IMR-90 (cell line): ENCODE data around the gene NUDT19. TPM values are rescaled to one million over a fixed set of nuclear protein-coding genes. Genes with fewer than 3 reads are reported as not detected.

Source experiments
- ATAC-seq: fragments of 200-7000 bp; cut with Tn5 transposase; 2 replicates; pipeline ENCODE4 v1.9.1; 2020; ENCODE audit warnings: low read depth, mild to moderate bottlenecking, moderate library complexity
- BruUV-seq: library from RNA; stranded (reverse); fragments of 400-500 nt; replicated peaks from 2 replicates; lab custom pipeline; 2021; lab: Mats Ljungman, UMichigan
- CTCF ChIA-PET: fragments of 300-600 bp; formaldehyde crosslinking; extraction: SDS; loops from one replicate; lab custom pipeline; 2021; ENCODE audit warnings: antibody characterized with exemption; lab: Yijun Ruan, JAX
- POLR2A ChIA-PET: fragments of 300-600 bp; sonication (Branson Sonifier 250); formaldehyde crosslinking; loops from one replicate; lab custom pipeline; 2022; ENCODE audit warnings: antibody characterized with exemption; ENCODE audit not compliant: unreplicated experiment; lab: Charles Lee
- DNase-seq: peaks from one replicate; pipeline ENCODE4 v3.0.0; 2013
- H2AFZ ChIP-seq: replicated peaks from 2 replicates; pipeline ENCODE3; 2013; ENCODE audit warnings: low read length, mild to moderate bottlenecking; ENCODE audit not compliant: poor library complexity
- H2AK5ac ChIP-seq: 2 replicates; pipeline ENCODE4 v1.6.1; 2013; ENCODE audit warnings: low read depth, low read length, inconsistent platforms
- H2AK9ac ChIP-seq: replicated peaks from 2 replicates; pipeline ENCODE3; 2013; ENCODE audit warnings: mild to moderate bottlenecking, low read depth, low read length, moderate library complexity; ENCODE audit not compliant: poor library complexity
- H2BK120ac ChIP-seq: 2 replicates; pipeline ENCODE4 v1.6.1; 2013; ENCODE audit warnings: low read depth, low read length, inconsistent platforms
- H2BK15ac ChIP-seq: 3 replicates; pipeline ENCODE4 v1.6.1; 2013; ENCODE audit warnings: low read depth, low read length, inconsistent platforms
- H2BK20ac ChIP-seq: 2 replicates; pipeline ENCODE4 v1.6.1; 2013; ENCODE audit warnings: low read depth, mild to moderate bottlenecking, inconsistent platforms, low read length, moderate library complexity
- H2BK5ac ChIP-seq: 2 replicates; pipeline ENCODE4 v1.6.1; 2013; ENCODE audit warnings: mild to moderate bottlenecking, low read depth, low read length, inconsistent platforms; ENCODE audit not compliant: poor library complexity, severe bottlenecking
- H3K14ac ChIP-seq: replicated peaks from 2 replicates; pipeline ENCODE4 v1.6.1; 2013; ENCODE audit warnings: low read depth, low read length, inconsistent platforms
- H3K18ac ChIP-seq: 2 replicates; pipeline ENCODE4 v1.6.1; 2013; ENCODE audit warnings: low read depth, low read length, control low read depth
- H3K23ac ChIP-seq: 2 replicates; pipeline ENCODE4 v1.6.1; 2013; ENCODE audit warnings: low read depth, low read length, inconsistent platforms
- H3K27ac ChIP-seq: 2 replicates; pipeline ENCODE4 v1.5.1; 2013; ENCODE audit warnings: mild to moderate bottlenecking, control low read depth, low read length; ENCODE audit not compliant: insufficient read depth
- H3K27me3 ChIP-seq: 2 replicates; pipeline ENCODE4 v1.6.1; 2013; ENCODE audit warnings: low read length; ENCODE audit not compliant: control insufficient read depth, insufficient read depth
- H3K36me3 ChIP-seq: 2 replicates; pipeline ENCODE4 v1.6.1; 2013; ENCODE audit warnings: low read length, mixed read lengths; ENCODE audit not compliant: control insufficient read depth, insufficient read depth
- H3K4ac ChIP-seq: 2 replicates; pipeline ENCODE4 v1.6.1; 2013; ENCODE audit warnings: low read depth, low read length, inconsistent platforms
- H3K4me1 ChIP-seq: 2 replicates; pipeline ENCODE4 v1.6.1; 2013; ENCODE audit warnings: low read length, mixed read lengths; ENCODE audit not compliant: control insufficient read depth, insufficient read depth
- H3K4me2 ChIP-seq: 2 replicates; pipeline ENCODE4 v1.6.1; 2013; ENCODE audit warnings: low read depth, mild to moderate bottlenecking, control low read depth, low read length, moderate library complexity
- H3K4me3 ChIP-seq: 2 replicates; pipeline ENCODE4 v1.5.1; 2013; ENCODE audit warnings: low read depth, mild to moderate bottlenecking, control low read depth, low read length, moderate library complexity; ENCODE audit not compliant: insufficient read depth
- H3K56ac ChIP-seq: 2 replicates; pipeline ENCODE4 v1.6.1; 2013; ENCODE audit warnings: low read length, inconsistent platforms; ENCODE audit not compliant: insufficient read depth; ENCODE audit errors: extremely low read depth
- H3K79me1 ChIP-seq, 2 experiments: 2 replicates each; pipeline ENCODE4 v1.6.1; 2013; ENCODE audit warnings: low read length in 2 of 2, inconsistent platforms in 1 of 2, low read depth in 1 of 2
- H3K9ac ChIP-seq: 2 replicates; pipeline ENCODE4 v1.6.1; 2013; ENCODE audit warnings: low read depth, low read length, control low read depth
- H3K9me1 ChIP-seq: 2 replicates; pipeline ENCODE4 v1.6.1; 2013; ENCODE audit warnings: low read length, inconsistent platforms; ENCODE audit not compliant: insufficient read depth
- H3K9me3 ChIP-seq: 2 replicates; pipeline ENCODE4 v1.6.1; 2013; ENCODE audit warnings: low read length; ENCODE audit not compliant: control insufficient read depth, insufficient read depth
- H4K20me1 ChIP-seq: 2 replicates; pipeline ENCODE4 v1.6.1; 2013; ENCODE audit warnings: low read length, inconsistent platforms; ENCODE audit not compliant: insufficient read depth
- H4K5ac ChIP-seq: 2 replicates; pipeline ENCODE4 v1.6.1; 2013; ENCODE audit warnings: mild to moderate bottlenecking, low read depth, low read length, control low read depth
- H4K8ac ChIP-seq, 2 experiments: 2 replicates each; pipeline ENCODE4 v1.6.1; 2013; ENCODE audit warnings: low read depth in 2 of 2, low read length in 2 of 2, control low read depth in 1 of 2, inconsistent platforms in 1 of 2
- H4K91ac ChIP-seq: 2 replicates; pipeline ENCODE4 v1.6.1; 2013; ENCODE audit warnings: low read depth, low read length, inconsistent platforms; ENCODE audit not compliant: insufficient read depth
- BHLHE40 ChIP-seq: fragments of 150-350 bp; IDR thresholded peaks from 2 replicates; pipeline ENCODE4 v1.6.1; 2016; ENCODE audit warnings: mild to moderate bottlenecking, low read depth, low read length
- CEBPB ChIP-seq: IDR thresholded peaks from 2 replicates; pipeline ENCODE4 v1.6.1; 2012; ENCODE audit warnings: low read depth, low read length, improper control_type of control experiment
- CHD1 ChIP-seq: IDR thresholded peaks from 2 replicates; pipeline ENCODE4 v1.6.1; 2012; ENCODE audit warnings: low read depth, low read length, improper control_type of control experiment
- FOS ChIP-seq: fragments of 150-350 bp; IDR thresholded peaks from 2 replicates; pipeline ENCODE4 v1.6.1; 2016; ENCODE audit warnings: low read depth, low read length
- MAFK ChIP-seq: IDR thresholded peaks from 2 replicates; pipeline ENCODE4 v1.6.1; 2012; ENCODE audit warnings: low read depth, low read length, improper control_type of control experiment
- MAZ ChIP-seq: IDR thresholded peaks from 2 replicates; pipeline ENCODE4 v1.6.1; 2012; ENCODE audit warnings: low read depth, mild to moderate bottlenecking, low read length, improper control_type of control experiment, moderate library complexity, borderline replicate concordance
- MXI1 ChIP-seq: IDR thresholded peaks from 2 replicates; pipeline ENCODE4 v1.6.1; 2012; ENCODE audit warnings: low read depth, mild to moderate bottlenecking, low read length, moderate library complexity, borderline replicate concordance
- NFE2L2 ChIP-seq: fragments of 150-350 bp; IDR thresholded peaks from 2 replicates; pipeline ENCODE4 v1.6.1; 2016; ENCODE audit warnings: low read depth, mild to moderate bottlenecking, low read length
- POLR2A ChIP-seq: IDR thresholded peaks from 2 replicates; pipeline ENCODE4 v1.6.1; 2012; ENCODE audit warnings: mild to moderate bottlenecking, low read depth, low read length
- RAD21 ChIP-seq: IDR thresholded peaks from 2 replicates; pipeline ENCODE4 v1.6.1; 2012; ENCODE audit warnings: low read length, improper control_type of control experiment
- RCOR1 ChIP-seq: IDR thresholded peaks from 2 replicates; pipeline ENCODE4 v1.6.1; 2012; ENCODE audit warnings: mild to moderate bottlenecking, low read length, improper control_type of control experiment; ENCODE audit not compliant: insufficient replicate concordance
- RFX5 ChIP-seq: IDR thresholded peaks from 2 replicates; pipeline ENCODE4 v1.8.0; 2012; ENCODE audit warnings: low read depth, mild to moderate bottlenecking, low read length, moderate library complexity
- SMC3 ChIP-seq: fragments of 150-350 bp; IDR thresholded peaks from 2 replicates; pipeline ENCODE4 v1.6.1; 2016; ENCODE audit warnings: low read depth, mild to moderate bottlenecking, antibody characterized with exemption, low read length, moderate library complexity
- WGBS, 2 experiments: methylation state at CpG; one replicate each; pipeline versions ENCODE4 v1.1.5 to v1.1.7; 2013; ENCODE audit warnings: missing lambda C conversion rate in 2 of 2; ENCODE audit not compliant: insufficient read length in 1 of 2; ENCODE audit errors: extremely low coverage in 2 of 2; 5-methylcytosine and 5-hydroxymethylcytosine counted together
- dilution Hi-C: fragments of 300-500 bp; cut with HindIII; formaldehyde crosslinking; loops from one replicate; pipeline ENCODE4 v1.14.3; 2018; ENCODE audit warnings: low sequenced_read_pairs; ENCODE audit not compliant: unreplicated experiment
- in situ Hi-C: fragments of 300-500 bp; cut with MboI; formaldehyde crosslinking; loops from 3 replicates; pipeline ENCODE4 v1.14.3; 2019; ENCODE audit warnings: low sequenced_read_pairs, inconsistent platforms, mixed read lengths
- intact Hi-C: fragments of 100-400 bp; cut with micrococcal nuclease; formaldehyde crosslinking; loops from 2 replicates; pipeline ENCODE4 v1.10.0; 2022
- polyA plus RNA-seq, 3 experiments: library from polyadenylated mRNA; depleted of rRNA; stranded (reverse); fragments of >200 nt; gene quantifications; 2 replicates each; pipeline ENCODE4 v1.2.3, GENCODE V29; 2012; ENCODE audit warnings: low replicate concordance in 1 of 3
- total RNA-seq: library from RNA; depleted of rRNA; stranded (reverse); fragments of >200 nt; gene quantifications from 2 replicates; pipeline ENCODE4 v1.2.3, GENCODE V29; 2012
- TF ChIP-seq, protein P1 (sequence below): conservative IDR thresholded peaks from 2 replicates; pipeline ENCODE4 v1.5.1; 2012; ENCODE audit warnings: mild to moderate bottlenecking, low read depth, low read length, improper control_type of control experiment
- TF ChIP-seq, protein P2 (sequence below): fragments of 150-350 bp; IDR thresholded peaks from 2 replicates; pipeline ENCODE4 v1.6.1; 2017; ENCODE audit warnings: mild to moderate bottlenecking, antibody characterized with exemption, low read length, low read depth
- TF ChIP-seq, protein P3 (sequence below): fragments of 150-350 bp; IDR thresholded peaks from 2 replicates; pipeline ENCODE4 v1.6.1; 2016; ENCODE audit warnings: low read depth, mild to moderate bottlenecking, low read length, moderate library complexity, borderline replicate concordance

Gene NUDT19
- total and polyA plus RNA-seq, 2 of the 4 experiments (the other 2 are of a cell fraction): 4.1 to 4.5 TPM

DNA sequence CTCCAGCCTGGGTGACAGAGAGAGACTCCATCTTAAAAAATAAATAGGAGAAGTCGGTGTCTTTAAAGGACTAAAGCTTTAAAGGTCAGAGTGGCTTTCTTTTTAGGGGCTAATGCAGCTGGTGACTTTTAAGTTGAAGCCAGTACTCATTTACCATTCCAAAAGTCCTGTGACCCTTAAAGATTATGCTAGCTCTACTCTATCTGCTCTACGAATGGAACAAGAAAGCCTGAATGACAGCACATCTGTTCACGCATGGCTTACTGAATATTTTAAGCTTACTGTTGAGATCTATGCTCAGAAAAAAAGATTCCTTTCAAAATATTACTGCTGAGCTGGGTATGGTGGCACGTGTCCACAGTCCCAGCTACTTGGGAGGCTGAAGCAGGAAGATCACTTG lies 44.3 kb downstream of the NUDT19 start:
- H3K23ac ChIP-seq: no peak overlapping the region
- in situ Hi-C loops: no loop called here

More for the DNA sequence above, 44.3 kb downstream of the NUDT19 start:
- CTCF ChIA-PET: interaction anchor here (0.6 to 1.0 kb wide), 2 partner anchors 19 to 247 kb away, joined by 3 read pairs; no protein-coding TSS in a partner anchor
- ATAC-seq: no peak
- no peaks in the 10 kb centered on the region for H3K9me1 ChIP-seq
- no peak overlapping the region for H2BK120ac ChIP-seq
- no peak overlapping the region for H2AK5ac ChIP-seq
- no peak overlapping the region for H3K9ac ChIP-seq
- no peak overlapping the region for H2BK15ac ChIP-seq
- H4K20me1 ChIP-seq: no peaks in the 10 kb centered on the region
- no peaks in the 10 kb centered on the region for H3K36me3 ChIP-seq
- H3K27me3 ChIP-seq: no peaks in the 10 kb centered on the region; the same call in 1 of the 2 replicates
- no peak overlapping the region for H3K4me3 ChIP-seq
- H4K91ac ChIP-seq: no peak overlapping the region
- H2AK9ac ChIP-seq: no peak overlapping the region
- H4K8ac ChIP-seq: no peak overlapping the region
- intact Hi-C loops (no loop called here), dilution Hi-C loops (no loop called here)
- no peak overlapping the region for H3K56ac ChIP-seq
- TF ChIP-seq, protein P1, sequence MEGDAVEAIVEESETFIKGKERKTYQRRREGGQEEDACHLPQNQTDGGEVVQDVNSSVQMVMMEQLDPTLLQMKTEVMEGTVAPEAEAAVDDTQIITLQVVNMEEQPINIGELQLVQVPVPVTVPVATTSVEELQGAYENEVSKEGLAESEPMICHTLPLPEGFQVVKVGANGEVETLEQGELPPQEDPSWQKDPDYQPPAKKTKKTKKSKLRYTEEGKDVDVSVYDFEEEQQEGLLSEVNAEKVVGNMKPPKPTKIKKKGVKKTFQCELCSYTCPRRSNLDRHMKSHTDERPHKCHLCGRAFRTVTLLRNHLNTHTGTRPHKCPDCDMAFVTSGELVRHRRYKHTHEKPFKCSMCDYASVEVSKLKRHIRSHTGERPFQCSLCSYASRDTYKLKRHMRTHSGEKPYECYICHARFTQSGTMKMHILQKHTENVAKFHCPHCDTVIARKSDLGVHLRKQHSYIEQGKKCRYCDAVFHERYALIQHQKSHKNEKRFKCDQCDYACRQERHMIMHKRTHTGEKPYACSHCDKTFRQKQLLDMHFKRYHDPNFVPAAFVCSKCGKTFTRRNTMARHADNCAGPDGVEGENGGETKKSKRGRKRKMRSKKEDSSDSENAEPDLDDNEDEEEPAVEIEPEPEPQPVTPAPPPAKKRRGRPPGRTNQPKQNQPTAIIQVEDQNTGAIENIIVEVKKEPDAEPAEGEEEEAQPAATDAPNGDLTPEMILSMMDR: no peak
- TF ChIP-seq MXI1: no peak
- no peak for TF ChIP-seq POLR2A
- no peak for TF ChIP-seq RAD21
- TF ChIP-seq FOS: no peak
- TF ChIP-seq, protein P2, sequence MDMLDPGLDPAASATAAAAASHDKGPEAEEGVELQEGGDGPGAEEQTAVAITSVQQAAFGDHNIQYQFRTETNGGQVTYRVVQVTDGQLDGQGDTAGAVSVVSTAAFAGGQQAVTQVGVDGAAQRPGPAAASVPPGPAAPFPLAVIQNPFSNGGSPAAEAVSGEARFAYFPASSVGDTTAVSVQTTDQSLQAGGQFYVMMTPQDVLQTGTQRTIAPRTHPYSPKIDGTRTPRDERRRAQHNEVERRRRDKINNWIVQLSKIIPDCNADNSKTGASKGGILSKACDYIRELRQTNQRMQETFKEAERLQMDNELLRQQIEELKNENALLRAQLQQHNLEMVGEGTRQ: no peak
- no peak for TF ChIP-seq NFE2L2
- TF ChIP-seq RFX5: no peak
- no peak for TF ChIP-seq MAFK
- TF ChIP-seq MAZ: no peak
- no peak for TF ChIP-seq SMC3
- TF ChIP-seq BHLHE40: no peak
- no peak for TF ChIP-seq RCOR1
- TF ChIP-seq, protein P3, sequence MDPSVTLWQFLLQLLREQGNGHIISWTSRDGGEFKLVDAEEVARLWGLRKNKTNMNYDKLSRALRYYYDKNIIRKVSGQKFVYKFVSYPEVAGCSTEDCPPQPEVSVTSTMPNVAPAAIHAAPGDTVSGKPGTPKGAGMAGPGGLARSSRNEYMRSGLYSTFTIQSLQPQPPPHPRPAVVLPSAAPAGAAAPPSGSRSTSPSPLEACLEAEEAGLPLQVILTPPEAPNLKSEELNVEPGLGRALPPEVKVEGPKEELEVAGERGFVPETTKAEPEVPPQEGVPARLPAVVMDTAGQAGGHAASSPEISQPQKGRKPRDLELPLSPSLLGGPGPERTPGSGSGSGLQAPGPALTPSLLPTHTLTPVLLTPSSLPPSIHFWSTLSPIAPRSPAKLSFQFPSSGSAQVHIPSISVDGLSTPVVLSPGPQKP: no peak
- TF ChIP-seq CHD1: no peak
- TF ChIP-seq CEBPB: no peak
- H3K4ac ChIP-seq: no peak overlapping the region
- H3K27ac ChIP-seq: no peak overlapping the region
- H4K5ac ChIP-seq: no peak overlapping the region
- H2BK20ac ChIP-seq: no peak overlapping the region
- no peaks in the 10 kb centered on the region for H3K4me1 ChIP-seq
- no peak overlapping the region for H3K14ac ChIP-seq
- POLR2A ChIA-PET: no interaction called here
- H2AFZ ChIP-seq: no peak overlapping the region
- no peaks in the 10 kb centered on the region for H3K9me3 ChIP-seq
- H3K18ac ChIP-seq: no peak overlapping the region
- H3K4me2 ChIP-seq: no peak overlapping the region
- H3K79me1 ChIP-seq: no peaks in the 10 kb centered on the region
- no TSS peak for BruUV-seq
- no CpG with 5 or more reads among the region's 4 CpGs for WGBS, 2 experiments
- DNase-seq: no peak
- H2BK5ac ChIP-seq: no peak overlapping the region
